WTC11 (cell line): ENCODE results near the gene SSNA1.

Experiments
- ATF2 ChIP-seq: sonication (generic); formaldehyde crosslinking; IDR thresholded peaks from 2 replicates; pipeline ENCODE4 v1.8.1; 2022; ENCODE audit warnings: low read depth, missing genetic modification reagents, borderline replicate concordance
- ATF3 ChIP-seq: sonication (generic); formaldehyde crosslinking; conservative IDR thresholded peaks from 2 replicates; pipeline ENCODE4 v1.8.1; 2022; ENCODE audit warnings: mild to moderate bottlenecking, missing genetic modification reagents
- CBFB ChIP-seq: sonication (generic); formaldehyde crosslinking; IDR thresholded peaks from 2 replicates; pipeline ENCODE4 v1.8.1; 2022; ENCODE audit warnings: mild to moderate bottlenecking, low read depth, missing genetic modification reagents
- E2F1 ChIP-seq: sonication (generic); formaldehyde crosslinking; IDR thresholded peaks from 2 replicates; pipeline ENCODE4 v1.8.0; 2022; ENCODE audit warnings: mild to moderate bottlenecking, missing genetic modification reagents
- NFYB ChIP-seq: sonication (generic); formaldehyde crosslinking; conservative IDR thresholded peaks from 2 replicates; pipeline ENCODE4 v1.8.0; 2022; ENCODE audit warnings: low read depth, missing genetic modification reagents
- PRDM15 ChIP-seq: sonication (generic); formaldehyde crosslinking; IDR thresholded peaks from 2 replicates; pipeline ENCODE4 v1.8.0; 2022; ENCODE audit warnings: missing genetic modification reagents
- SMAD4 ChIP-seq: sonication (generic); formaldehyde crosslinking; IDR thresholded peaks from 2 replicates; pipeline ENCODE4 v1.8.0; 2022; ENCODE audit warnings: mild to moderate bottlenecking, missing genetic modification reagents
- SP1 ChIP-seq: sonication (generic); formaldehyde crosslinking; conservative IDR thresholded peaks from 2 replicates; pipeline ENCODE4 v1.8.1; 2022; ENCODE audit warnings: missing genetic modification reagents
- TF ChIP-seq, protein P1 (sequence below): fragments of 200-600 bp; IDR thresholded peaks from 2 replicates; pipeline ENCODE4 v1.8.0; 2022; ENCODE audit warnings: antibody characterized with exemption
- TF ChIP-seq, protein P2 (sequence below): sonication (generic); formaldehyde crosslinking; IDR thresholded peaks from 2 replicates; pipeline ENCODE4 v1.8.0; 2022; ENCODE audit warnings: mild to moderate bottlenecking, missing genetic modification reagents

DNA sequence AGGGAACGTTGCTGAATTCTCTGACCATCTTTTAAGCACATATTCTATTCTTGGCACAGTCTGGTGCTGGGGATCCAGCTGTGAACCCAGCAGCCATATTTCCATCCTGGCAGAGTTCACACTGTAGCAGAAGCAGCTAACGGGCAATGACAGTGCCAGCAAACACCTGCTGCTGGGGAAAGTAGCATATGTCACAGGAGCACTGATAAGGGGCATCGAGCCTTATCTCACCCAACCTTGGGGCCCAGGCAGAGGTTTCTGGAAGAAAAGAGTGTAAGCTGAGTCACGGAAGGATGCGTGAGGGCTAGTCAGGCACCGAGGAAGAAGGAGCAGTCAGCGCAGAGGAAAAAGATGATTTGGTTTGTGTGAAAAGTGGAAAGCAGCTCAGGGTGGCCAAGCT is 18.1 kb downstream of the SSNA1 start:
- TF ChIP-seq, protein P1, sequence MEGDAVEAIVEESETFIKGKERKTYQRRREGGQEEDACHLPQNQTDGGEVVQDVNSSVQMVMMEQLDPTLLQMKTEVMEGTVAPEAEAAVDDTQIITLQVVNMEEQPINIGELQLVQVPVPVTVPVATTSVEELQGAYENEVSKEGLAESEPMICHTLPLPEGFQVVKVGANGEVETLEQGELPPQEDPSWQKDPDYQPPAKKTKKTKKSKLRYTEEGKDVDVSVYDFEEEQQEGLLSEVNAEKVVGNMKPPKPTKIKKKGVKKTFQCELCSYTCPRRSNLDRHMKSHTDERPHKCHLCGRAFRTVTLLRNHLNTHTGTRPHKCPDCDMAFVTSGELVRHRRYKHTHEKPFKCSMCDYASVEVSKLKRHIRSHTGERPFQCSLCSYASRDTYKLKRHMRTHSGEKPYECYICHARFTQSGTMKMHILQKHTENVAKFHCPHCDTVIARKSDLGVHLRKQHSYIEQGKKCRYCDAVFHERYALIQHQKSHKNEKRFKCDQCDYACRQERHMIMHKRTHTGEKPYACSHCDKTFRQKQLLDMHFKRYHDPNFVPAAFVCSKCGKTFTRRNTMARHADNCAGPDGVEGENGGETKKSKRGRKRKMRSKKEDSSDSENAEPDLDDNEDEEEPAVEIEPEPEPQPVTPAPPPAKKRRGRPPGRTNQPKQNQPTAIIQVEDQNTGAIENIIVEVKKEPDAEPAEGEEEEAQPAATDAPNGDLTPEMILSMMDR, result no peak
- TF ChIP-seq, protein P2, sequence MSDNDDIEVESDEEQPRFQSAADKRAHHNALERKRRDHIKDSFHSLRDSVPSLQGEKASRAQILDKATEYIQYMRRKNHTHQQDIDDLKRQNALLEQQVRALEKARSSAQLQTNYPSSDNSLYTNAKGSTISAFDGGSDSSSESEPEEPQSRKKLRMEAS, result no peak
- no peak for TF ChIP-seq CBFB (CRISPR knock-in tag)
- TF ChIP-seq SP1 (CRISPR knock-in tag), result no peak
- TF ChIP-seq NFYB (CRISPR knock-in tag), result no peak
- no peak for TF ChIP-seq SMAD4
- TF ChIP-seq ATF2 (CRISPR knock-in tag), result no peak
- TF ChIP-seq PRDM15 (CRISPR knock-in tag), result no peak
- TF ChIP-seq ATF3 (CRISPR knock-in tag), result no peak
- no peak for TF ChIP-seq E2F1 (CRISPR knock-in tag)
